Hematopoietic multipotent progenitor cell treated with erythropoietin and hydrocortisone succinate and interleukin-3 and kit ligand, for 6 days (in vitro differentiated cells): ENCODE data around the gene HRAS.
A peak's percentile ranks its signal among the peaks of the same experiment; 100 is the strongest.

Experiments used
- DNase-seq: peaks from one replicate; pipeline ENCODE4 v3.0.0-alpha.2; 2015

HRAS gene

GRCh38 chr11:506995-507726 lies 28.2 kb downstream of the HRAS start, which contains the start of gene RNH1:
TSS of gene RNH1 (minus strand) at chr11:507242. CDS start at chr11:502162, 5,080 bp downstream.
- peak; percentile 96 for DNase-seq

DNA sequence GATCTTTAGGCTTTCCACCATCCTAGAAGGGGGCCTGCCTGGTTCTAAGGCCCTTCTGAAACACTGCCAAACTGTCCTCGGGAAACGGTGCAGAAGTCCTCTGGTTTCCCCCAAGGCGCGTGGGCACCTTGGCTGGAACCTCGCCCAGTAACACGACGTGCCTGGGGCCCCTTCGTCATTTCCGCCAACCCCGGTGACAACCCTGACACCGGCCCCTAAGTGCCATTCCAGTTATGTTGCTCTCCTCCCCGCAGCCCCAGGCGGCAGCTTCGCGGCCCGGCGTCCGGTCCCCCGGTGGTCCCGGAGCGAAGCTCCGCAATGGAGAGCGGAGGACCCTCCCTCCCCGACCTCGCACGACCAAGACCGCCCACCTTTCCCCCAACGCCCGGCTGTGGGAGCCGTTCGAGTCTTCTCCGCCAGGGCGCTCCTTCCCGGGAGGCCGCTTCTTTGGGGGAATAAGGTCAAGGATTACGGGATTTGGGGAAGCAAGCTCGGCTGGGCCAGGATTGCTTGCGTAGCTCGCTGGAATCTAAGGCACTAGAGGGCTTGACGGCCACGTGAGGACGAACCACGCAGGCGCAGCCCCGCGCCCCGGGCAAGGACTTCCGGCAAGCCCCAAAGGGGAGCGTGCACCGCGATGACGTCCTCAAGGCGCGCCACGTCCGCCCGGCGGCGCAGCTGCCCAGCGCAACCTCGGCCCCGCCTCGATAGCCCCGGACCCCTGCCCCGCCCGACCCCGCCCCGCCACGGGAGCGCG lies 29.0 kb downstream of the HRAS start:
- peak; percentile 97 for DNase-seq

DNA sequence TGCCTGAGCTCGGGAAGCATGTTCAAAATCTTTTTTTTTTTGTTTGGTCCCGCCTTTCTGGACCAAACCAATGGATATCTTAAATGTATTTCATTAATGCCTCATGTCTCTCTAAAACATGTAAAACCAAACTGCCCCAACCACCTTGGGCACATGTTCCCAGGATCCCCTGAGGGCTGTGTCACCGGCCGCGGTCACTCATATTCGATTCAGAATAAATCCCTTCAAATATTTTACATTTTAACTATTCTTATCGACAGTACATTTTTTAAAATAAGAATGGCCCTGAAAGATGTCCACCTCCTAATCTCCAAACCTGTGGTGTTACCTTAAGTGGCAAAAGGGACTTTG lies 30.4 kb downstream of the HRAS start:
- no peak for DNase-seq

GRCh38 chr11:504053-504993 lies 31.1 kb downstream of the HRAS start:
- DNase-seq: peak; percentile 89

DNA sequence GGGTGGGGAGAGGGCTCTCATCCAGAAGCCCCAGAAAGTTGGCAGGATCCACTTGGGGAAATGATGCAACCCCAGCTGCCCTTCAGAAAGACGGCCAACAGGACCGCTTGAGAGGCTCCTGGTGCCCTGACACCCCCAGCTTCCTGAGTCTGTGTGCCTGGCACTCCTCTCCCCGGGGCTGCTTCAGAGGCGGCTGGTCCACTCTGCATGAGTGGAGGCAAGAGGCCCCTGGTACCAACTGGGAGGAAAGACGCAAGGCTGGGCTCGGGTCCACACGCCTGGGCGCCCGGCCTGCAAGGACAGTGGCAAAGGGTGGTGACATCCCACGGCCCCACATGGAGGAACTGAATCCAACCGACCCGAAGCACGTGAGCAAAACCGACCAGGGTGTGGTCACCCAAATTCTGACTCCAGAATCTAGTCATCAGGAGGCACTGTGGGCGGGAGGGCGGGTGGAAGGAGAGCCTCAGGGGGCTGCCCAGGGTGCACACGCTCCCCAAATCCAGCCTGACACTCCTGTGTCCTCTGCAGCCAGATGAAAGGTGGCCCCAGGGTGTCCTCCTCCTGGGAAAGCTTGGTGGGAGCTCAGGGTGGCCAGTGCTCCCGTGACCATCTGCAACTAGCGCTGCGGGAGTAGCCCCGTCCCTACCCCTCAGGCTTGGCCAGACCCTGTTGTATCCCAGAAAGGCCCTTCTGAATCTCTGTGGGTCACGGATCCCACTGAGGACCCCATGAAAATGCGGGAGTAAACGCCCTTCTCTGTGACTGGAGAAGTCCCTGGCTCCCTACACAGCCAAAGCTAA lies 32.0 kb downstream of the HRAS start:
- DNase-seq: peak; percentile 93

GRCh38 chr11:502288-503178 lies 32.8 kb downstream of the HRAS start:
- no peak for DNase-seq

DNA sequence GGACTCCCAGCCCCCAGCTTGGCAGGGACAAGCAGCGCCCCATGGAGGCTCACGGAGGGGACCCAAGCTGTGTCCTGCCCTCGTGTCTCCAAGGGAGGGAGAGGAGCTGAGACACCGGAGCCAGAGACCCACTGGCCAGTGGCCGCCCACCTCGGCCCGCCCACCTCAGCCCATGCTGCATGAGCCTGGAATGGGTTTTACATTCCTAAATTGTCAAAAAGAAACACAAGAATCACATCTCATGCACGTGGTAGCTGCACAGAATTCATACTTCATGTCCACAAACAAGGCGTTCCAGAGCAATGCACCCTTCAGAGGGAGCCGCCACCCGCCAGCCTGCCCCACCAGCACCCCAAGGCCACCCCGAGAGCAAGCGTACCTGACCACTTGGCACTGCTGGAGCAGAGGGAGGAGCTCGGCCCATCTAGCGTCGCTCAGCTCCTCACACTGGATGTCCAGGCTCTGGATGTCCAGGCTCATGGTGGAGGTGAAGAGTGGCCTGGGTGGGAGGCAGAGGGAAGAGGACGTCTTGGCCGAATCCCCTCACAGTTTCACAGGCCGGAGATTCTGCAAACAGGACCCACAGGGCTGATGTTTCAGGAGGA lies 33.6 kb downstream of the HRAS start:
- no peak for DNase-seq

DNA sequence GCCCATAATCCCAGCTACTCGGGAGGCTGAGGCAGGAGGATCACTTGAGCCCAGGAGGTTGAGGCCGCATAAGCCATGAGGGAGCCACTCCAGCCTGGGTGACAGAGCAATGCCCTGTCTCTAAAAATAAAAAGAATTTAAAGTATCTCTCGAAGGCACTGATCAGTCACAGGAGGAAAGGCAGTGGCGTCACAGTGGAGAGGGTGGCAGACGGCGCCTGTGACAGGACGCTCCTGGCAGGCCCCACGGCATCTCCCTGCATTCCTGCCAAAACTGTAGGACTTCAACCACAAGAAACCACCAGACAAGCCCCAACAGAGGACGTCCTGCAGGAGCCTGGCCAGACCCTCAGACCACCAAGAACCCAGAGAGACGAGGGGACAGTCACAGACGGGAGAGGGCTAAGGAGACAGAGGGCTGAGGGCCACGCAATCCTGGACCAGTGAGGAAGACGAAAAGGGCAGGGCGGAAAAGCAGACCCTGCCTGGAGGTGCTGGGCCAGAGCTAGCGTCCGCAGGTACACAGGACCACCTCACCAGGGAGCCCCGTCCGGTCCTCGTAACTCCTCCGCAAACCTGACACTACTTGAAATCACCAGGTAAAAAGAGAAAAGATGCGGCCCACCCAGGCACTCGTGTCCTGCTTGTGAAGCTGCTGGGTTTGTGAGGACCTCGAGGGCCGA lies 34.2 kb downstream of the HRAS start:
- no peak for DNase-seq

DNA sequence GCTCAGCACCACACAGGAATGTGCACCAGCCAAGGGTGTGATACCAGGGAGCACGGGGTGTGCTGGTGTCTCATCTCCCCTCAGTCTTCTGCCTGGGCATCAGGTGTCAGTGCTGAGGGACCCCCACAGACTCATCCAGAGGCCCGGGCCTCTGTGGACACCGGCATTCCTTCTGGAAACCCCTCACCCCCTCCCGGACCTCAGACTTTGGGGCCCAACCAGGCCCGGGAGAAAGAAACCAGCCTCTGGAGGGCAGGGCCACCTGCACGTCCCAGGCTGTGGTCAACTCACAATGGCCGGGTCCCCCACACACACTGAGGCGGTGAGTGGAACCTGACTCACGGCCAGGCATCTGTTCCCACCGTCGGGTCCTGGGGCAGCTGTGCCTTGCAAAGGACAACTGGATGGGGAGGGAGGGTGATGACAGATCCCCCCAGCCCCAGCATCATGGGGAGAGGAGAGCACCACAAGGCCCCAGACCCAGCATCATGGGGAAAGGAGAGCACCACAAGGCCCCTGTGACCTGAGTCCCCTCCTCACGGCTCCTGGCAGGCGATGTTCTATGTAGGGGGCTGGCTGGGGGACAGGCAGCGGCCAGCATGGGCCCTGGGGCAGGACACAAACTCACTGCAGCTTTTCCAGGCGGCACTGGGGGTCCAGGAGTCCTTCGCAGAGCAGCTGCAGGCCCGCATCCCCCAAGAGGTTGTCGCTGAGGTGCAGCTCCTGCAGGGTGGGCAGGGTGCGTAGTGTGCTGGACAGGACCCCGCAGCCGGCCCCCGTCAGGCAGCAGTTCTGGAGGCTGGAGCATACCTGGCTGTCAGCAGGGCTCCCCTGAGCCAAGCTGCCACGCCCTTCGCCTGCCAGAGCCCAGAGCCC lies 35.9 kb downstream of the HRAS start:
- DNase-seq: no peak

- DNase-seq: no peak
These were observed 36.8 kb downstream of the HRAS start for GRCh38 chr11:498297-499181.

GRCh38 chr11:497565-498296 lies 37.6 kb downstream of the HRAS start:
- peak; percentile 41 for DNase-seq

- DNase-seq: no peak
These were observed 38.4 kb downstream of the HRAS start for GRCh38 chr11:496834-497564.

DNA sequence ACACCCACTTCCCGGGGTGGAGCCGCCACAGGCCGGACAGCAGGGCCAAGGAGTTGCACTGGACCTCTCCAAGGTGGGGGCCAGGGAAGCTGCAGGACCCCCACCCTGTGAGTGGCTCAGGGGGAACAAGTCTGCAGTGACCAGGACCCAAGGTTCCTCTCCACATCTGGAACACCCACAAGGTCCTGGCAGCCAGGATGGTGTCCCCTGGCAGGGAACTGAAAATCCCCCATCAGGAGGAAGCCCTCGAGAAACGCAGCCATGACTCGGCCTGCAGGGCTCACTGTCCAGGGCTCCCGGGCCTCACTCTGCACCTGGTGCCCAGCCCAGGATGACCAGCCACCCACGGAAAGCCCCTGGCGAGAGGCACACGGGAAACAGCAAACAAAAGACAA lies 39.8 kb downstream of the HRAS start:
- DNase-seq: no peak

GRCh38 chr11:494761-495536 lies 40.4 kb downstream of the HRAS start:
- no peak for DNase-seq

- DNase-seq: no peak
These were observed 42.7 kb downstream of the HRAS start for GRCh38 chr11:492427-493226.
